ENCODE data around the gene ASGR1. TPM values are rescaled to one million over a fixed set of nuclear protein-coding genes. Genes with fewer than 3 reads are reported as not detected.
A peak's percentile ranks its signal among the peaks of the same experiment; 100 is the strongest.

The ASGR1 gene
- total and polyA plus RNA-seq, 2 donors (not counting 1 experiment from before 2014, with no cell fraction given) = 0.32 to 0.43 TPM

DNA sequence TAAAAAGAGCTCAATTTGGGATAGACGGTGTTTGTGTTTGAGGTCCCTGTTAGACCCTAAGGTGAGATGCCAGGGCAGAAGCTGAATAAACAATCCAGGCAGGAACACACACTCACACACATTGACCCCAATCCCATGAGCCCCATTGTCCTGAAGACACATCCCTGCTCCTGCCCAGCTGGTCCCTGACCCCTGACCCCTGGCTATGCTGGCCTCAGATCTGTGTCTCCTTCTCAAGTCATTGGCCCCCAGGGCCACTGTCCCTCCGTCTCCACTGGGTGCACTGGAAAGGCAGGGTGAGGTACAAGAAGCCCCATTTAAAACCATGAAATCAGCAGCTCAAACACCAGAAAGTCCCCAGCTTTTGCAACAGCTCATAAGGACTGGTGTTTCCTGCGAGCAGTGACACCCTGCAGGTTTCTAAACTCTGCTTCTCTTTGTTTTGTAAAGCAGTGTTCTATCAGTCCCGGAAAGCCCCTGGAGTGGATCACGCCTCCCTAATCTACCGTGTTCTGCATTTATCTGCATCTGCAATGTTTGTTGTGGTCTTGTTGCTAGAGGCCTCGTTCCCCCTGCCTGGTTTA, 46.6 kb downstream of the ASGR1 start:
- H3K4me3 ChIP-seq (ENCODE audit: control extremely low read depth in 1 of 5, extremely low read depth in 1 of 5, insufficient read depth in 1 of 5, low read depth in 2 of 5, low read length in 4 of 5) = peak overlapping the region in 3 of 5 experiments; percentile 27 to 51 (median 48)
- H2AFZ ChIP-seq (ENCODE audit: insufficient read depth, low read depth, low read length, poor library complexity, severe bottlenecking) = no peak overlapping the region
- DNase-seq (peak; percentile 92), ATAC-seq (ENCODE audit: low read depth) (peak; percentile 87)
- intact Hi-C loops (cut with micrococcal nuclease) = loop anchor here (1.0 to 10.0 kb wide), 5 partner anchors 35 to 288 kb away; partner anchors contain the start of genes ASGR1 and YBX2
- Mint-ChIP-seq H3K4me3 (peak overlapping the region; percentile 84), H3K9me3 (ENCODE audit: insufficient read depth) (no peaks in the 10 kb centered on the region), H3K27ac (peak overlapping the region; percentile 99), H3K27me3 (peaks cover 6% of the 10 kb centered on the region), H3K4me1 (peaks cover 38% of the 10 kb centered on the region)
- H3K79me2 ChIP-seq (ENCODE audit: control insufficient read depth, insufficient read depth, low read length) = no peaks in the 10 kb centered on the region
- no peaks in the 10 kb centered on the region for H4K20me1 ChIP-seq (ENCODE audit: control insufficient read depth, insufficient read depth, low read length, poor library complexity, severe bottlenecking)
- TF ChIP-seq EZH2 (IDR thresholded peaks at IDR 0.05; ENCODE audit: borderline replicate concordance, insufficient read depth, low read depth, low read length, poor library complexity, severe bottlenecking) = no peak
- TF ChIP-seq, protein P1, sequence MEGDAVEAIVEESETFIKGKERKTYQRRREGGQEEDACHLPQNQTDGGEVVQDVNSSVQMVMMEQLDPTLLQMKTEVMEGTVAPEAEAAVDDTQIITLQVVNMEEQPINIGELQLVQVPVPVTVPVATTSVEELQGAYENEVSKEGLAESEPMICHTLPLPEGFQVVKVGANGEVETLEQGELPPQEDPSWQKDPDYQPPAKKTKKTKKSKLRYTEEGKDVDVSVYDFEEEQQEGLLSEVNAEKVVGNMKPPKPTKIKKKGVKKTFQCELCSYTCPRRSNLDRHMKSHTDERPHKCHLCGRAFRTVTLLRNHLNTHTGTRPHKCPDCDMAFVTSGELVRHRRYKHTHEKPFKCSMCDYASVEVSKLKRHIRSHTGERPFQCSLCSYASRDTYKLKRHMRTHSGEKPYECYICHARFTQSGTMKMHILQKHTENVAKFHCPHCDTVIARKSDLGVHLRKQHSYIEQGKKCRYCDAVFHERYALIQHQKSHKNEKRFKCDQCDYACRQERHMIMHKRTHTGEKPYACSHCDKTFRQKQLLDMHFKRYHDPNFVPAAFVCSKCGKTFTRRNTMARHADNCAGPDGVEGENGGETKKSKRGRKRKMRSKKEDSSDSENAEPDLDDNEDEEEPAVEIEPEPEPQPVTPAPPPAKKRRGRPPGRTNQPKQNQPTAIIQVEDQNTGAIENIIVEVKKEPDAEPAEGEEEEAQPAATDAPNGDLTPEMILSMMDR (IDR thresholded peaks at IDR 0.05) = no peak
- POLR2A ChIA-PET = interaction anchor here (0.6 to 2.7 kb wide), 14 partner anchors 36 to 1549 kb away, joined by 3 to 21 read pairs (median 4); partner anchors contain the start of genes SLC16A11 and SLC16A13
- CTCF ChIA-PET = interaction anchor here (0.6 to 11.8 kb wide), 20 partner anchors 8 to 289 kb away, joined by 3 to 584 read pairs (median 4); partner anchors contain the start of genes RNASEK, SLC16A11 and SLC16A13
- H3K27me3 ChIP-seq (replicated peaks in 1 of 4; ENCODE audit: control extremely low read depth in 1 of 4, control insufficient read depth in 3 of 4, insufficient read depth in 4 of 4, low read length in 3 of 4) = peaks cover 0 to 14% (median 3%) of the 10 kb centered on the region in 4 experiments
- H3K4me2 ChIP-seq (replicated peaks; ENCODE audit: low read depth, low read length, poor library complexity, severe bottlenecking) = peak overlapping the region; percentile 76
- H3K27ac ChIP-seq (ENCODE audit: low read length in 2 of 2) = peak overlapping the region; percentile 94 to 98
- peaks cover 41 to 49% of the 10 kb centered on the region in 2 donors for H3K4me1 ChIP-seq (ENCODE audit: control insufficient read depth in 2 of 2, insufficient read depth in 2 of 2, low read length in 2 of 2)
- no peaks in the 10 kb centered on the region for H3K36me3 ChIP-seq (replicated peaks in 1 of 2; ENCODE audit: control extremely low read depth in 1 of 2, control insufficient read depth in 1 of 2, extremely low read depth in 1 of 2, insufficient read depth in 2 of 2, low read length in 1 of 2)
- no peaks in the 10 kb centered on the region for H3K9me3 ChIP-seq (ENCODE audit: control extremely low read depth in 1 of 3, control insufficient read depth in 2 of 3, insufficient read depth in 1 of 3, low read length in 2 of 3)
- WGBS (ENCODE audit: insufficient coverage) = no CpG with 5 or more reads among the region's 7 CpGs
- H3K9ac ChIP-seq (ENCODE audit: low read length) = peak overlapping the region; percentile 65

DNA sequence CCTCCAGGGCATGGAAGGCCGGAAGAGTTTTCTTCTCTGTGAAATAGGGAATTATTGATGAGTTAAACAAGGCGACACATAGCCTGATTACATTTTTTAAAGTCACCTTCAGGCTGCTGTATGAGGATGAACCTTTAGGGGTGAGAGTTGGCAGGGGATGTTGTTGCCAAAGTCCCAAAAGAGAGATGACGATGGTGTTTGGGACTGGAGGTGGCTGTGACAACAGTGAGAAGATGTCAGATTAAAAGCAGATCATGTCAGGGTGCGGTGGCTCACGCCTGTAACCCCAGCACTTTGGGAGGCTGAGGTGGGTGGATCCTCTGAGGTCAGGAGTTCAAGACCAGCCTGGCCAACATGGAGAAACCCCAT, 47.8 kb downstream of the ASGR1 start:
- Histone ChIP-seq H2AFZ (ENCODE audit: insufficient read depth, low read depth, low read length, poor library complexity, severe bottlenecking) (no peak overlapping the region), H3K4me1 (ENCODE audit: control insufficient read depth in 2 of 2, insufficient read depth in 2 of 2, low read length in 2 of 2) (peaks cover 41 to 49% of the 10 kb centered on the region in 2 donors), H3K27ac (ENCODE audit: low read length in 2 of 2) (peak overlapping the region; percentile 70 to 98), H3K36me3 (replicated peaks in 1 of 2; ENCODE audit: control extremely low read depth in 1 of 2, control insufficient read depth in 1 of 2, extremely low read depth in 1 of 2, insufficient read depth in 2 of 2, low read length in 1 of 2) (no peaks in the 10 kb centered on the region), H3K79me2 (ENCODE audit: control insufficient read depth, insufficient read depth, low read length) (no peaks in the 10 kb centered on the region), H4K20me1 (ENCODE audit: control insufficient read depth, insufficient read depth, low read length, poor library complexity, severe bottlenecking) (no peaks in the 10 kb centered on the region), H3K27me3 (replicated peaks in 1 of 4; ENCODE audit: control extremely low read depth in 1 of 4, control insufficient read depth in 3 of 4, insufficient read depth in 4 of 4, low read length in 3 of 4) (peaks cover 0 to 5% (median 0%) of the 10 kb centered on the region in 4 experiments), H3K9me3 (ENCODE audit: control extremely low read depth in 1 of 3, control insufficient read depth in 2 of 3, insufficient read depth in 1 of 3, low read length in 2 of 3) (no peaks in the 10 kb centered on the region), H3K4me2 (replicated peaks; ENCODE audit: low read depth, low read length, poor library complexity, severe bottlenecking) (peak overlapping the region; percentile 76), H3K9ac (ENCODE audit: low read length) (peak overlapping the region; percentile 28), H3K4me3 (ENCODE audit: control extremely low read depth in 1 of 5, extremely low read depth in 1 of 5, insufficient read depth in 1 of 5, low read depth in 2 of 5, low read length in 4 of 5) (no peak overlapping the region)
- WGBS (ENCODE audit: insufficient coverage) = 80% methylated on average over 2 of the region's 5 CpGs
- Mint-ChIP-seq H3K9me3 (ENCODE audit: insufficient read depth) (no peaks in the 10 kb centered on the region), H3K27me3 (peaks cover 3% of the 10 kb centered on the region), H3K4me1 (peaks cover 38% of the 10 kb centered on the region), H3K4me3 (peak overlapping the region; percentile 71), H3K27ac (peak overlapping the region; percentile 81)
- intact Hi-C loops (cut with micrococcal nuclease) = loop anchor here (5.0 to 10.0 kb wide), 4 partner anchors 34 to 287 kb away; partner anchors contain the start of genes ASGR1 and YBX2
- DNase-seq (no peak), ATAC-seq (ENCODE audit: low read depth) (no peak)
- CTCF ChIA-PET = interaction anchor here (1.4 to 11.8 kb wide), 3 partner anchors 50 to 217 kb away, joined by 3 to 584 read pairs (median 4); partner anchors contain the start of gene SLC16A11
- no peak for TF ChIP-seq EZH2 (IDR thresholded peaks at IDR 0.05; ENCODE audit: borderline replicate concordance, insufficient read depth, low read depth, low read length, poor library complexity, severe bottlenecking)
- TF ChIP-seq, protein P1 (IDR thresholded peaks at IDR 0.05) = no peak
- POLR2A ChIA-PET = interaction anchor here (0.6 to 2.7 kb wide), 4 partner anchors 35 to 555 kb away, joined by 4 to 21 read pairs (median 10); no protein-coding TSS in a partner anchor
